Activated CD8-positive, alpha-beta memory T cell treated with anti-CD3 and anti-CD28 coated beads, Interleukin-2, amount 50 U/mL, for 48 hours (primary cell): Measurements from ENCODE around the gene SPARC.
"Not testable (repeated sequence)": the region's sequence is repeated elsewhere in the genome, so short reads cannot be mapped to it uniquely, and the experiment has no call there.

Experiments used
- DNase-seq: peaks from one replicate; pipeline ENCODE4 v3.0.0-alpha.2; 2020

Gene SPARC

GRCh38 chr5:151686674-151687407 is at the start of gene SPARC:
Gene SPARC (minus strand): TSS chr5:151686915. CDS start chr5:151676188, 10,727 bp downstream.
- no peak for DNase-seq

GRCh38 chr5:151735646-151736045 is 48.9 kb upstream of the SPARC start:
- no peak for DNase-seq

GRCh38 chr5:151734064-151734408 is 47.3 kb upstream of the SPARC start:
- no peak for DNase-seq

- DNase-seq: no peak
Observed at GRCh38 chr5:151733358-151734063, 46.8 kb upstream of the SPARC start.

GRCh38 chr5:151730381-151730780 is 43.7 kb upstream of the SPARC start:
- no peak for DNase-seq

- DNase-seq: not testable (repeated sequence)
Observed at GRCh38 chr5:151729597-151729996, 42.9 kb upstream of the SPARC start.

GRCh38 chr5:151724360-151724759 is 37.6 kb upstream of the SPARC start:
- no peak for DNase-seq

- no peak for DNase-seq
Observed at GRCh38 chr5:151722546-151722945, 35.8 kb upstream of the SPARC start.

GRCh38 chr5:151721812-151722391 is 35.2 kb upstream of the SPARC start:
- no peak for DNase-seq

GRCh38 chr5:151721087-151721646 is 34.5 kb upstream of the SPARC start:
- no peak for DNase-seq

- no peak for DNase-seq
Observed at GRCh38 chr5:151720215-151720614, 33.5 kb upstream of the SPARC start.

GRCh38 chr5:151719228-151720000 is 32.7 kb upstream of the SPARC start:
- DNase-seq: no peak

- no peak for DNase-seq
Observed at GRCh38 chr5:151718646-151719045, 31.9 kb upstream of the SPARC start.

GRCh38 chr5:151718153-151718552 is 31.4 kb upstream of the SPARC start:
- DNase-seq: no peak

GRCh38 chr5:151717416-151717815 is 30.7 kb upstream of the SPARC start:
- no peak for DNase-seq

- no peak for DNase-seq
Observed at GRCh38 chr5:151709109-151709735, 22.5 kb upstream of the SPARC start.

- no peak for DNase-seq
Observed at GRCh38 chr5:151708126-151708525, 21.4 kb upstream of the SPARC start.

- DNase-seq: no peak
Observed at GRCh38 chr5:151707567-151707966, 20.9 kb upstream of the SPARC start.

- no peak for DNase-seq
Observed at GRCh38 chr5:151706906-151707305, 20.2 kb upstream of the SPARC start.

GRCh38 chr5:151703780-151704179 is 17.1 kb upstream of the SPARC start:
- DNase-seq: no peak

- no peak for DNase-seq
Observed at GRCh38 chr5:151703227-151703626, 16.5 kb upstream of the SPARC start.

- DNase-seq: no peak
Observed at GRCh38 chr5:151700820-151701219, 14.1 kb upstream of the SPARC start.

- no peak for DNase-seq
Observed at GRCh38 chr5:151700296-151700695, 13.6 kb upstream of the SPARC start.
